ENCODE measurements around the gene PCDHA10.

Gene PCDHA10

GRCh38 chr5:140883927-140884697, 28.4 kb downstream of the PCDHA10 start:
- no peak for DNase-seq

GRCh38 chr5:140916325-140916724, 60.6 kb downstream of the PCDHA10 start:
- no peak for DNase-seq
